Karpas-422 (cell line): ENCODE measurements around the gene SALL4. TPM values are rescaled to one million over a fixed set of nuclear protein-coding genes. Genes with fewer than 3 reads are reported as not detected.
"Not testable (repeated sequence)": the region's sequence is repeated elsewhere in the genome, so short reads cannot be mapped to it uniquely, and the experiment has no call there.

Source experiments
- DNase-seq: peaks from one replicate; pipeline ENCODE4 v3.0.0-alpha.2; 2015
- H2AFZ ChIP-seq: fragments of 200-600 bp; sonication (generic); 2 replicates; pipeline ENCODE4 v1.6.1; 2014; ENCODE audit warnings: antibody characterized with exemption, low read length, mixed read lengths
- H3K27ac ChIP-seq: fragments of 200-600 bp; sonication (generic); 2 replicates; pipeline ENCODE4 v1.5.1; 2014; ENCODE audit warnings: mild to moderate bottlenecking, low read length, moderate library complexity
- H3K27me3 ChIP-seq: fragments of 200-600 bp; sonication (generic); 2 replicates; pipeline ENCODE4 v1.6.1; 2014; ENCODE audit warnings: low read length, mixed read lengths
- H3K36me3 ChIP-seq: fragments of 200-600 bp; sonication (generic); 2 replicates; pipeline ENCODE4 v1.6.1; 2014; ENCODE audit warnings: low read length, mixed read lengths; ENCODE audit not compliant: insufficient read depth
- H3K4me1 ChIP-seq: fragments of 200-600 bp; sonication (generic); 2 replicates; pipeline ENCODE4 v1.6.1; 2014; ENCODE audit warnings: mild to moderate bottlenecking, low read length, mixed read lengths
- H3K4me2 ChIP-seq: fragments of 200-600 bp; sonication (generic); 2 replicates; pipeline ENCODE4 v1.6.1; 2014; ENCODE audit warnings: low read length, low read depth, mild to moderate bottlenecking; ENCODE audit not compliant: poor library complexity, severe bottlenecking
- H3K4me3 ChIP-seq: fragments of 200-600 bp; sonication (generic); 2 replicates; pipeline ENCODE4 v1.5.1; 2014; ENCODE audit warnings: mild to moderate bottlenecking, antibody characterized with exemption, low read length, mixed read lengths
- H3K79me2 ChIP-seq: fragments of 200-600 bp; sonication (generic); 2 replicates; pipeline ENCODE4 v1.6.1; 2014; ENCODE audit warnings: mild to moderate bottlenecking, low read length, mixed read lengths
- H3K9ac ChIP-seq: fragments of 200-600 bp; sonication (generic); 2 replicates; pipeline ENCODE4 v1.6.0; 2014; ENCODE audit warnings: low read length
- H3K9me2 ChIP-seq: fragments of 200-600 bp; sonication (generic), shearing (Covaris generic); replicated peaks from 2 replicates; pipeline ENCODE4 v1.6.0; 2014; ENCODE audit warnings: mild to moderate bottlenecking, low read length, moderate library complexity; ENCODE audit not compliant: insufficient read depth
- H3K9me3 ChIP-seq: fragments of 300-700, 200-600 bp; sonication (generic); 2 replicates; pipeline ENCODE4 v1.6.1; 2014; ENCODE audit warnings: low read length, mixed read lengths
- H4K20me1 ChIP-seq: fragments of 200-600 bp; sonication (generic); 2 replicates; pipeline ENCODE4 v1.6.1; 2014; ENCODE audit warnings: mild to moderate bottlenecking, antibody characterized with exemption, low read length, low read depth; ENCODE audit not compliant: insufficient read depth
- total RNA-seq: library from RNA; depleted of rRNA; stranded (reverse); fragments of >200 nt; shearing (Covaris generic); gene quantifications from 2 replicates; pipeline ENCODE4 v1.2.3, GENCODE V29; 2014; ENCODE audit warnings: low replicate concordance

Gene SALL4
- total RNA-seq, 1 experiment from 2014 or later = not detected

GRCh38 chr20:51740838-51741237, 61.5 kb downstream of the SALL4 start:
- DNase-seq = no peak
- Histone ChIP-seq H3K79me2 (no peaks in the 10 kb centered on the region), H3K27ac (no peak overlapping the region), H3K9ac (no peak overlapping the region), H3K36me3 (no peaks in the 10 kb centered on the region), H3K9me2 (no peaks in the 10 kb centered on the region), H4K20me1 (no peaks in the 10 kb centered on the region), H2AFZ (no peak overlapping the region), H3K9me3 (no peaks in the 10 kb centered on the region), H3K4me3 (no peak overlapping the region), H3K4me2 (no peak overlapping the region), H3K27me3 (no peaks in the 10 kb centered on the region), H3K4me1 (no peaks in the 10 kb centered on the region)

GRCh38 chr20:51740308-51740707, 62.0 kb downstream of the SALL4 start:
- H3K27ac ChIP-seq, H3K9ac ChIP-seq, DNase-seq, H3K79me2 ChIP-seq, H3K9me3 ChIP-seq, H3K9me2 ChIP-seq, H4K20me1 ChIP-seq, H3K36me3 ChIP-seq, H2AFZ ChIP-seq, H3K4me3 ChIP-seq, H3K4me2 ChIP-seq, H3K27me3 ChIP-seq, H3K4me1 ChIP-seq: not testable (repeated sequence)

GRCh38 chr20:51739722-51740249, 62.5 kb downstream of the SALL4 start:
- Histone ChIP-seq H3K4me3 (no peak overlapping the region), H3K9me3 (no peaks in the 10 kb centered on the region), H3K27me3 (no peaks in the 10 kb centered on the region), H3K4me2 (no peak overlapping the region), H3K27ac (no peak overlapping the region), H3K79me2 (no peaks in the 10 kb centered on the region), H4K20me1 (no peaks in the 10 kb centered on the region), H3K9me2 (no peaks in the 10 kb centered on the region), H3K9ac (no peak overlapping the region), H3K4me1 (no peaks in the 10 kb centered on the region), H2AFZ (no peak overlapping the region), H3K36me3 (no peaks in the 10 kb centered on the region)
- no peak for DNase-seq

- Histone ChIP-seq H3K27ac (no peak overlapping the region), H3K9me3 (no peaks in the 10 kb centered on the region)
These were observed 63.4 kb downstream of the SALL4 start for GRCh38 chr20:51738877-51739447.

GRCh38 chr20:51738261-51738660, 64.1 kb downstream of the SALL4 start:
- H4K20me1 ChIP-seq, H3K27ac ChIP-seq, H3K4me3 ChIP-seq, H3K9me3 ChIP-seq, H3K36me3 ChIP-seq, DNase-seq, H3K4me1 ChIP-seq, H2AFZ ChIP-seq, H3K27me3 ChIP-seq, H3K9ac ChIP-seq, H3K79me2 ChIP-seq, H3K9me2 ChIP-seq, H3K4me2 ChIP-seq: not testable (repeated sequence)

More at GRCh38 chr20:51738877-51739447, 63.4 kb downstream of the SALL4 start:
- no peaks in the 10 kb centered on the region for H4K20me1 ChIP-seq
- H3K4me2 ChIP-seq = no peak overlapping the region
- no peaks in the 10 kb centered on the region for H3K9me2 ChIP-seq
- DNase-seq = no peak
- H3K4me3 ChIP-seq = no peak overlapping the region
- H3K27me3 ChIP-seq = no peaks in the 10 kb centered on the region
- no peaks in the 10 kb centered on the region for H3K4me1 ChIP-seq
- H3K79me2 ChIP-seq = no peaks in the 10 kb centered on the region
- H3K9ac ChIP-seq = no peak overlapping the region
- H3K36me3 ChIP-seq = no peaks in the 10 kb centered on the region
- H2AFZ ChIP-seq = no peak overlapping the region

GRCh38 chr20:51736947-51737346, 65.4 kb downstream of the SALL4 start:
- Histone ChIP-seq H3K36me3 (no peaks in the 10 kb centered on the region), H3K9ac (no peak overlapping the region), H3K9me2 (no peaks in the 10 kb centered on the region), H3K27ac (no peak overlapping the region), H2AFZ (no peak overlapping the region), H4K20me1 (no peaks in the 10 kb centered on the region), H3K79me2 (no peaks in the 10 kb centered on the region), H3K9me3 (no peaks in the 10 kb centered on the region), H3K27me3 (no peaks in the 10 kb centered on the region), H3K4me2 (no peak overlapping the region), H3K4me1 (no peaks in the 10 kb centered on the region), H3K4me3 (no peak overlapping the region)
- DNase-seq = no peak

- Histone ChIP-seq H3K4me3 (no peak overlapping the region), H4K20me1 (no peaks in the 10 kb centered on the region), H3K9me3 (no peaks in the 10 kb centered on the region), H3K9ac (no peak overlapping the region), H3K36me3 (no peaks in the 10 kb centered on the region), H3K27me3 (no peaks in the 10 kb centered on the region), H3K79me2 (no peaks in the 10 kb centered on the region), H3K4me1 (no peaks in the 10 kb centered on the region), H2AFZ (no peak overlapping the region), H3K27ac (no peak overlapping the region), H3K4me2 (no peak overlapping the region), H3K9me2 (no peaks in the 10 kb centered on the region)
- DNase-seq = no peak
These were observed 66.4 kb downstream of the SALL4 start for GRCh38 chr20:51735728-51736600.

GRCh38 chr20:51734876-51735720, 67.2 kb downstream of the SALL4 start:
- no peaks in the 10 kb centered on the region for H3K9me3 ChIP-seq
- DNase-seq = no peak
- H3K4me1 ChIP-seq = no peaks in the 10 kb centered on the region
- no peak overlapping the region for H3K4me3 ChIP-seq
- no peak overlapping the region for H3K27ac ChIP-seq
- no peak overlapping the region for H2AFZ ChIP-seq
- no peaks in the 10 kb centered on the region for H4K20me1 ChIP-seq
- no peaks in the 10 kb centered on the region for H3K27me3 ChIP-seq
- no peaks in the 10 kb centered on the region for H3K79me2 ChIP-seq
- no peaks in the 10 kb centered on the region for H3K9me2 ChIP-seq
- no peak overlapping the region for H3K9ac ChIP-seq
- no peaks in the 10 kb centered on the region for H3K36me3 ChIP-seq
- no peak overlapping the region for H3K4me2 ChIP-seq
